ENCODE results near the gene WDFY4. TPM values are rescaled to one million over a fixed set of nuclear protein-coding genes. Genes with fewer than 3 reads are reported as not detected.

The WDFY4 gene
- total and polyA plus RNA-seq, 2 donors = 13.0 to 25.1 TPM

- DNase-seq (ENCODE audit: low read depth in 6 of 9, low spot score in 9 of 9) = no peak
- H3K36me3 ChIP-seq (ENCODE audit: control insufficient read depth in 2 of 2, insufficient read depth in 2 of 2, low read length in 1 of 2) = no peaks in the 10 kb centered on the region
- WGBS = 96% methylated on average over 5 of the region's 5 CpGs
Observed at GRCh38 chr10:48776005-48776522, 91.4 kb downstream of the WDFY4 start.

DNA sequence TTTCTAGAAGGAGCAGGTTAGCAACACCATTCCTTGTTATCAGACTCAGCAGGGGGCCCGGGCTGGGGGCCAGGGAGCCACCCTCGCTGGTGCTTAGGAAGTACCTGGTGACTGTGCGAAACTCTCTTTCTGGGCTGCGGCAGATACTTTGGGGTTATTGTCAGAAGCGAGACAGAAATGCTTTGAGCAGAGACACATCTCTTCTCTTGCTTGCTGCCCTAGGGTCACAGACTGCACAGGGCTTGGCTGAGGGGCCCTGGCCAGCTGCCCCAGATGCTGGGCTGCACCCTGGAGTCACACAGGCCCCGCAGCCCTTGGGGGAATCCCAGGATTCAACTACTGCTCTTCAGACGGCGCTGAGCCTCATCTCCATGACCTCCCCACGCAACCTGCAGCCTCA lies 91.9 kb downstream of the WDFY4 start:
- no peak overlapping the region for H3K4me3 ChIP-seq (ENCODE audit: low read length in 2 of 2)
- no peak overlapping the region for H3K27ac ChIP-seq (ENCODE audit: low read depth in 1 of 2, low read length in 1 of 2)
- H3K9me3 ChIP-seq (ENCODE audit: control insufficient read depth in 2 of 2, insufficient read depth in 1 of 2, low read length in 1 of 2) = peaks cover 0 to 2% of the 10 kb centered on the region in 2 donors
- H3K27me3 ChIP-seq (ENCODE audit: control insufficient read depth in 2 of 2, insufficient read depth in 1 of 2, low read length in 1 of 2) = no peaks in the 10 kb centered on the region
- DNase-seq (ENCODE audit: low read depth in 6 of 9, low spot score in 9 of 9) = no peak
- WGBS = 82% methylated on average over 9 of the region's 9 CpGs
- no peaks in the 10 kb centered on the region for H3K36me3 ChIP-seq (ENCODE audit: control insufficient read depth in 2 of 2, insufficient read depth in 2 of 2, low read length in 1 of 2)
- H3K4me1 ChIP-seq (ENCODE audit: control insufficient read depth in 2 of 2, insufficient read depth in 2 of 2, low read length in 2 of 2) = peaks cover 0 to 8% of the 10 kb centered on the region in 2 donors

More at GRCh38 chr10:48776005-48776522, 91.4 kb downstream of the WDFY4 start:
- Histone ChIP-seq H3K27ac (ENCODE audit: low read depth in 1 of 2, low read length in 1 of 2) (no peak overlapping the region), H3K9me3 (ENCODE audit: control insufficient read depth in 2 of 2, insufficient read depth in 1 of 2, low read length in 1 of 2) (peaks cover 0 to 2% of the 10 kb centered on the region in 2 donors), H3K27me3 (ENCODE audit: control insufficient read depth in 2 of 2, insufficient read depth in 1 of 2, low read length in 1 of 2) (no peaks in the 10 kb centered on the region), H3K4me1 (ENCODE audit: control insufficient read depth in 2 of 2, insufficient read depth in 2 of 2, low read length in 2 of 2) (peaks cover 0 to 8% of the 10 kb centered on the region in 2 donors), H3K4me3 (ENCODE audit: low read length in 2 of 2) (no peak overlapping the region)

DNA sequence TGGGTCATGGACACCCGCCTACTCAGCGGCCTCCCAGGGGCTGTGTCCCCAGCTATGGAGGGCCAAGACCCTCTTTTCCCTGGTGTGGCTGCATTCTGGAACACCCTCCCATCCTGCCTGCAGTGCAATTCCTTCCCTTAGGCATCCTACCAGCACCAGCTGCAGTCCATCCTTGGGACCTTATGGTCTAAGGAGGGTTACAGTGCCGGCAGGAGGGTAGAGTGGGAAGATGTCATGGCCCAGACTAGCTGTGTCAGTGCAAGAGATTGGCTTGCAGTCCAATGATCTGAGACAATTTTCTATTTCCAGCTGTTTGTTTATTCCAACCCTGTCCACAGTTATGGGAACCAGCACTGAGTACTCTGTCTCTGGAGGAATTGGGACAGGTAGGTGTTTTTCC lies 92.4 kb downstream of the WDFY4 start:
- no peak for DNase-seq (ENCODE audit: low read depth in 6 of 9, low spot score in 9 of 9)
- 99% methylated on average over 3 of the region's 3 CpGs for WGBS
- H3K9me3 ChIP-seq (ENCODE audit: control insufficient read depth in 2 of 2, insufficient read depth in 1 of 2, low read length in 1 of 2) = peaks cover 0 to 2% of the 10 kb centered on the region in 2 donors

DNA sequence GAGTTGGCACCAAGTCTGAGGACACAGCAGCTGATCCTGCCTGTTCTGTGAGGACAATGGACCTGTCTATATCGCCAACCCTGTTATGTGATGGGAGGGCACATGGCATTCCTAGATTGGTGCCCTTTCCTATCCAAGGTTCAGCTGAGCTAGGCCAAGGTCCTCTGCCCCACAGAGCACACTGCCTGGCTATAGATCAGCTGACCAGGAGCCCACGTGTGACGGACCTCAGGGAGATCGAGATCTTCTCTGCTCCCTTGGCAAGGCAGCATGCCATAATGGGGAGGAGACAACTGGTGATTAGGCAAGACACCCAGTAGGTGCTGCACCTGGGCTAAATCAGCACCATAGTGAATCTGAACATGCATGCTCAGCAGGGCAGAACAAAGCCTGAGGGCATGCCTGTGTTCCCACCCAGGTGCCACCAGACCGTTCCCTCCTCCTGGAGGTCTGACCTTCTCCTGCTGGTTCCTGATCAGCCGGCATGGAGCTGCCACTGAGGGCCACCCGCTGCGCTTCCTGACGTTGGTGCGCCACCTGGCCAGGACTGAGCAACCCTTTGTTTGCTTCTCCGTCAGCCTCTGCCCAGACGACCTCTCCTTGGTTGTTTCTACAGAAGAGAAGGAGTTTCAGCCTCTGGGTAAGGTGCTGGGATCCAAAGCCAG lies 93.7 kb downstream of the WDFY4 start:
- H3K9me3 ChIP-seq (ENCODE audit: control insufficient read depth in 2 of 2, insufficient read depth in 1 of 2, low read length in 1 of 2) = peaks cover 0 to 2% of the 10 kb centered on the region in 2 donors

More for the DNA sequence above, 92.4 kb downstream of the WDFY4 start:
- Histone ChIP-seq H3K36me3 (ENCODE audit: control insufficient read depth in 2 of 2, insufficient read depth in 2 of 2, low read length in 1 of 2) (no peaks in the 10 kb centered on the region), H3K4me3 (ENCODE audit: low read length in 2 of 2) (no peak overlapping the region), H3K27ac (ENCODE audit: low read depth in 1 of 2, low read length in 1 of 2) (no peak overlapping the region), H3K27me3 (ENCODE audit: control insufficient read depth in 2 of 2, insufficient read depth in 1 of 2, low read length in 1 of 2) (no peaks in the 10 kb centered on the region), H3K4me1 (ENCODE audit: control insufficient read depth in 2 of 2, insufficient read depth in 2 of 2, low read length in 2 of 2) (peaks cover 0 to 8% of the 10 kb centered on the region in 2 donors)

DNA sequence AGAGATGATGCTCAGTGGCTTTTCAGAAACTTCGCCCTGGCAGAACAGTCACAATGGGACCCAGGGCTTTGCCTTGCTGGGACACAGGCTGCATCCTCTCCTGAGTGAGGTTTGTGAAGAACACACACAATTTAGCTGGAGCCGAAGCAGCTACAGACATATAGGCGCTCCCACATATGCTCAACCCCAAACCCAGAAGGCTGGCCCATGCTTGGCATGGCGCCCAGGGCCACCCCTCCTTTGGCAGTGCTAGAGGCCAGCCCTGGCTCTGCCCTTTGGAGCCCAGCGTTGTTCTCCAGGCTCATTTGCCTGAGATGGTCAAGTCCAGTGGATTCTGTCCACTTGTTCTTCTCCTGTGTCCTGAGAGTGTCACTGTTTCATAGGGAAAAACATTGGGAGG lies 94.4 kb downstream of the WDFY4 start:
- Histone ChIP-seq H3K27ac (ENCODE audit: low read depth in 1 of 2, low read length in 1 of 2) (no peak overlapping the region), H3K36me3 (ENCODE audit: control insufficient read depth in 2 of 2, insufficient read depth in 2 of 2, low read length in 1 of 2) (no peaks in the 10 kb centered on the region), H3K4me3 (ENCODE audit: low read length in 2 of 2) (no peak overlapping the region), H3K4me1 (ENCODE audit: control insufficient read depth in 2 of 2, insufficient read depth in 2 of 2, low read length in 2 of 2) (no peaks in the 10 kb centered on the region), H3K9me3 (ENCODE audit: control insufficient read depth in 2 of 2, insufficient read depth in 1 of 2, low read length in 1 of 2) (peaks cover 0 to 2% of the 10 kb centered on the region in 2 donors), H3K27me3 (ENCODE audit: control insufficient read depth in 2 of 2, insufficient read depth in 1 of 2, low read length in 1 of 2) (no peaks in the 10 kb centered on the region)
- DNase-seq (ENCODE audit: low read depth in 6 of 9, low spot score in 9 of 9) = no peak
- WGBS = 97% methylated on average over 5 of the region's 5 CpGs

More for the DNA sequence above, 93.7 kb downstream of the WDFY4 start:
- Histone ChIP-seq H3K4me1 (ENCODE audit: control insufficient read depth in 2 of 2, insufficient read depth in 2 of 2, low read length in 2 of 2) (peaks cover 0 to 5% of the 10 kb centered on the region in 2 donors), H3K4me3 (ENCODE audit: low read length in 2 of 2) (no peak overlapping the region), H3K27ac (ENCODE audit: low read depth in 1 of 2, low read length in 1 of 2) (no peak overlapping the region), H3K36me3 (ENCODE audit: control insufficient read depth in 2 of 2, insufficient read depth in 2 of 2, low read length in 1 of 2) (no peaks in the 10 kb centered on the region), H3K27me3 (ENCODE audit: control insufficient read depth in 2 of 2, insufficient read depth in 1 of 2, low read length in 1 of 2) (no peaks in the 10 kb centered on the region)
- DNase-seq (ENCODE audit: low read depth in 6 of 9, low spot score in 9 of 9) = no peak
- WGBS = 97% methylated on average over 12 of the region's 12 CpGs

DNA sequence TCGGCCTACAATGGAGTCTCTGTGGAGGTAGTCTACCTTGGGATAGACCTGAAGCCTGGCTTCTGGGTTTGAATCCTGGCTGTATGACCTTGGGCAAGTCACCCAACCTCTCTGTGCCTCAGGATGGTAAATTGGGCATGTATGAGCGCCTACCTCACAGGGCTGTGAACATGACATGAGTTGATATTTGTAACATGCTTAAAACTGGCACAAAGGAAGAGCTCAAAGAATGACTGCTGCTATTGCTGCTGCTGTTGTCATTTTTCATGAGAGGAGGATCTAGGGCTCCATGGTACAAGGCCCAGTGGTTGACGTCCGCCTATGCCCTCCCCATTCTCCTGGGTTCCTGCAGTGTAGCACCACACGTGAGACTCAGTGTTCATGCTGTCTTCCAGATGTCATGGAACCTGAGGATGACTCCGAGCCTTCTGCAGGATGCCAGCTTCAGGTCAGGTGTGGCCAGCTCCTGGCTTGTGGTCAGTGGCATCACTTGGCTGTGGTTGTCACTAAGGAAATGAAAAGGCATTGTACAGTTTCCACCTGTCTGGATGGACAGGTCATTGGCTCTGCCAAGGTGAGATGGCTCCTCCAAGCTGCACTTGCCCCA lies 95.0 kb downstream of the WDFY4 start:
- 98% methylated on average over 6 of the region's 6 CpGs for WGBS
- Histone ChIP-seq H3K27ac (ENCODE audit: low read depth in 1 of 2, low read length in 1 of 2) (no peak overlapping the region), H3K4me3 (ENCODE audit: low read length in 2 of 2) (no peak overlapping the region), H3K4me1 (ENCODE audit: control insufficient read depth in 2 of 2, insufficient read depth in 2 of 2, low read length in 2 of 2) (no peaks in the 10 kb centered on the region), H3K27me3 (ENCODE audit: control insufficient read depth in 2 of 2, insufficient read depth in 1 of 2, low read length in 1 of 2) (no peaks in the 10 kb centered on the region), H3K36me3 (ENCODE audit: control insufficient read depth in 2 of 2, insufficient read depth in 2 of 2, low read length in 1 of 2) (no peaks in the 10 kb centered on the region), H3K9me3 (ENCODE audit: control insufficient read depth in 2 of 2, insufficient read depth in 1 of 2, low read length in 1 of 2) (peaks cover 0 to 2% of the 10 kb centered on the region in 2 donors)
- no peak for DNase-seq (ENCODE audit: low read depth in 6 of 9, low spot score in 9 of 9)

DNA sequence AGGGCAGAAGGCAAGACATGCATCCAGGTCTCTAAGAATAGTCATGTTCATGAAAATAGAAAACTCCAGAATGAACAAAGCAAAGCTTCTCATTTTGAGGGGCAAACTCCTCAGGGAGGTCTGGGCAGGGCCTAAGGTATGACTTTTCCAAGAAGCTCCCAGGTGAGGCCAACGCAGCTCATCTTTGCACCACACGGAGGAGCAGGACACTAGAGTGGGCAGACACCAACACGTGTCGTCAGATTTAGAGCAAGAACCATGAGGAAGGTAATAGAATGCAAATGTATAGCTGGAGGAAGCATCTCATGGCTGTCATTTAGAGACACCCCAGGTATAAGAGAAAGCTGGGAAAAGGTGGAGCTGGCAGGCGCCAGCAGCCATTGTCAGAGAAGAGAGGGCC lies 95.7 kb downstream of the WDFY4 start:
- no peak for DNase-seq (ENCODE audit: low read depth in 6 of 9, low spot score in 9 of 9)

DNA sequence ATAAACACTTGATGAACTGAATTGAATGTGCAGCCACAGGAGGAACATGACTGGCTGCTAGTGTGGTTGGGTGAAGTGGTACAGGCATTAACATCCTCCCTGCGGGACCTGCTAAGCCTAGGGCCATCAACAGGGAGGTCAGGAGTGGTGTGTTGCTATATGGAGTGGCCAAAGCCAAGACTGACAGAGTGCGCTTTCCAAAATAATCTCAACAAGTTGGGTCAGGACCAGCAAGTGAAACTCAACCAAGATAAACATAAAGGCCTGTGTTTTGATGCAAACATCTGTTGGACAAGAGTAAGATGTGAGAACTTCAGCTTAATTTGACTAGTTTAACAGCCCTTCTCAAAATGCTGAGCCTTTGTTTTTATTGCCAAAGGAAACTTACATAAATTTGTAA lies 97.7 kb downstream of the WDFY4 start:
- DNase-seq (ENCODE audit: low read depth in 6 of 9, low spot score in 9 of 9) = no peak
- WGBS = 94% methylated on average over 2 of the region's 2 CpGs

More for the DNA sequence above, 95.7 kb downstream of the WDFY4 start:
- Histone ChIP-seq H3K4me1 (ENCODE audit: control insufficient read depth in 2 of 2, insufficient read depth in 2 of 2, low read length in 2 of 2) (no peaks in the 10 kb centered on the region), H3K27ac (ENCODE audit: low read depth in 1 of 2, low read length in 1 of 2) (no peak overlapping the region), H3K36me3 (ENCODE audit: control insufficient read depth in 2 of 2, insufficient read depth in 2 of 2, low read length in 1 of 2) (no peaks in the 10 kb centered on the region), H3K4me3 (ENCODE audit: low read length in 2 of 2) (no peak overlapping the region), H3K27me3 (ENCODE audit: control insufficient read depth in 2 of 2, insufficient read depth in 1 of 2, low read length in 1 of 2) (no peaks in the 10 kb centered on the region), H3K9me3 (ENCODE audit: control insufficient read depth in 2 of 2, insufficient read depth in 1 of 2, low read length in 1 of 2) (peaks cover 0 to 2% of the 10 kb centered on the region in 2 donors)
- WGBS = 97% methylated on average over 5 of the region's 5 CpGs

GRCh38 chr10:48784031-48784430 lies 99.4 kb downstream of the WDFY4 start:
- 95% methylated on average over 2 of the region's 2 CpGs for WGBS
- H3K36me3 ChIP-seq (ENCODE audit: control insufficient read depth in 2 of 2, insufficient read depth in 2 of 2, low read length in 1 of 2) = no peaks in the 10 kb centered on the region

More for the DNA sequence above, 97.7 kb downstream of the WDFY4 start:
- Histone ChIP-seq H3K9me3 (ENCODE audit: control insufficient read depth in 2 of 2, insufficient read depth in 1 of 2, low read length in 1 of 2) (peaks cover 0 to 2% of the 10 kb centered on the region in 2 donors), H3K36me3 (ENCODE audit: control insufficient read depth in 2 of 2, insufficient read depth in 2 of 2, low read length in 1 of 2) (no peaks in the 10 kb centered on the region), H3K27ac (ENCODE audit: low read depth in 1 of 2, low read length in 1 of 2) (no peak overlapping the region), H3K4me3 (ENCODE audit: low read length in 2 of 2) (no peak overlapping the region), H3K4me1 (ENCODE audit: control insufficient read depth in 2 of 2, insufficient read depth in 2 of 2, low read length in 2 of 2) (no peaks in the 10 kb centered on the region), H3K27me3 (ENCODE audit: control insufficient read depth in 2 of 2, insufficient read depth in 1 of 2, low read length in 1 of 2) (no peaks in the 10 kb centered on the region)

More at GRCh38 chr10:48784031-48784430, 99.4 kb downstream of the WDFY4 start:
- H3K27me3 ChIP-seq (ENCODE audit: control insufficient read depth in 2 of 2, insufficient read depth in 1 of 2, low read length in 1 of 2) = no peaks in the 10 kb centered on the region
- no peaks in the 10 kb centered on the region for H3K9me3 ChIP-seq (ENCODE audit: control insufficient read depth in 2 of 2, insufficient read depth in 1 of 2, low read length in 1 of 2)
- H3K4me3 ChIP-seq (ENCODE audit: low read length in 2 of 2) = no peak overlapping the region
- H3K4me1 ChIP-seq (ENCODE audit: control insufficient read depth in 2 of 2, insufficient read depth in 2 of 2, low read length in 2 of 2) = no peaks in the 10 kb centered on the region
- H3K27ac ChIP-seq (ENCODE audit: low read depth in 1 of 2, low read length in 1 of 2) = no peak overlapping the region
- DNase-seq (ENCODE audit: low read depth in 6 of 9, low spot score in 9 of 9) = no peak
